PC-3 (cell line): ENCODE data around the gene PARD6A.

Experiments used
- CTCF ChIP-seq: fragments of 300-600 bp; sonication (generic); conservative IDR thresholded peaks from 2 replicates; pipeline ENCODE4 v1.5.1; 2017; ENCODE audit warnings: antibody characterized with exemption, low read depth, mild to moderate bottlenecking, low read length
- EZH2 ChIP-seq: fragments of 300-600 bp; sonication (generic); IDR thresholded peaks from one replicate; pipeline ENCODE4 v1.6.1; 2017; ENCODE audit warnings: antibody characterized with exemption, mild to moderate bottlenecking, low read length; ENCODE audit not compliant: unreplicated experiment

- TF ChIP-seq CTCF (no peak), EZH2 (no peak)
These were observed 40.7 kb downstream of the PARD6A start for GRCh38 chr16:67701420-67701819.
